ENCODE data around the gene ADTRP. TPM values are rescaled to one million over a fixed set of nuclear protein-coding genes. Genes with fewer than 3 reads are reported as not detected.

ADTRP gene
- total RNA-seq, 3 donors from 2014 or later (not counting 1 experiment from before 2014, with no cell fraction given) = 1.1 to 1.5 TPM; not detected in 1

DNA sequence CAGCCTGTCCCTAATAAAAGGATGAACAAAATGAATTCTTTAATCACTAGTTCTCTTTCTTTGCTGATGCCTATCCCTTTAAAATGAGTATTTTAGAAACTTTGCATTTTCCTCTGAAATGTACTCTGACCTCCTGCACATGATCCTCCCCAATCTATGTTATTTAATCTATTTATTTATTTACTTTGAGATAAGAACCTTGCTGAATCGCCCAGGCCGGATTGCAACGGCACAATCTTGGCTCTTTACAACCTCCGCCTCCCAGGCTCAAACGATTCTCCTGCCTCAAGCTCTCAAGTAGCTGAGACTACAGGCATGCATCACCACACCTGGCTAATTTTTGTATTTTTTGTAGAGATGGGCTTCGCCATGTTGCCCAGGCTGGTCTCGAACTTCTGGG, 27.9 kb downstream of the ADTRP start:
- Mint-ChIP-seq H3K9me3 (no peaks in the 10 kb centered on the region), H3K27ac (no peak overlapping the region), H3K4me1 (no peaks in the 10 kb centered on the region), H3K27me3 (ENCODE audit: low read depth in 2 of 2) (peaks cover 8 to 13% of the 10 kb centered on the region in 2 donors), H3K36me3 (no peaks in the 10 kb centered on the region), H3K4me3 (no peak overlapping the region)
- no peak overlapping the region for H3K27ac ChIP-seq (ENCODE audit: low read length)
- TF ChIP-seq, protein P1, sequence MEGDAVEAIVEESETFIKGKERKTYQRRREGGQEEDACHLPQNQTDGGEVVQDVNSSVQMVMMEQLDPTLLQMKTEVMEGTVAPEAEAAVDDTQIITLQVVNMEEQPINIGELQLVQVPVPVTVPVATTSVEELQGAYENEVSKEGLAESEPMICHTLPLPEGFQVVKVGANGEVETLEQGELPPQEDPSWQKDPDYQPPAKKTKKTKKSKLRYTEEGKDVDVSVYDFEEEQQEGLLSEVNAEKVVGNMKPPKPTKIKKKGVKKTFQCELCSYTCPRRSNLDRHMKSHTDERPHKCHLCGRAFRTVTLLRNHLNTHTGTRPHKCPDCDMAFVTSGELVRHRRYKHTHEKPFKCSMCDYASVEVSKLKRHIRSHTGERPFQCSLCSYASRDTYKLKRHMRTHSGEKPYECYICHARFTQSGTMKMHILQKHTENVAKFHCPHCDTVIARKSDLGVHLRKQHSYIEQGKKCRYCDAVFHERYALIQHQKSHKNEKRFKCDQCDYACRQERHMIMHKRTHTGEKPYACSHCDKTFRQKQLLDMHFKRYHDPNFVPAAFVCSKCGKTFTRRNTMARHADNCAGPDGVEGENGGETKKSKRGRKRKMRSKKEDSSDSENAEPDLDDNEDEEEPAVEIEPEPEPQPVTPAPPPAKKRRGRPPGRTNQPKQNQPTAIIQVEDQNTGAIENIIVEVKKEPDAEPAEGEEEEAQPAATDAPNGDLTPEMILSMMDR (IDR thresholded peaks at IDR 0.05) = no peak
- no peaks in the 10 kb centered on the region for H3K9me3 ChIP-seq (ENCODE audit: control insufficient read depth, insufficient read depth, low read length)
- intact Hi-C loops (cut with micrococcal nuclease) = no loop called here
- H3K36me3 ChIP-seq (ENCODE audit: control insufficient read depth, insufficient read depth, low read length) = no peaks in the 10 kb centered on the region
- H3K4me1 ChIP-seq (ENCODE audit: control insufficient read depth, insufficient read depth, low read length) = no peaks in the 10 kb centered on the region
- ATAC-seq = no peak
- H3K4me3 ChIP-seq (ENCODE audit: low read length) = no peak overlapping the region
- WGBS (ENCODE audit: insufficient coverage) = 71% methylated on average over 7 of the region's 7 CpGs
- H3K27me3 ChIP-seq (ENCODE audit: control insufficient read depth, insufficient read depth, low read length) = no peaks in the 10 kb centered on the region
- DNase-seq = no peak

DNA sequence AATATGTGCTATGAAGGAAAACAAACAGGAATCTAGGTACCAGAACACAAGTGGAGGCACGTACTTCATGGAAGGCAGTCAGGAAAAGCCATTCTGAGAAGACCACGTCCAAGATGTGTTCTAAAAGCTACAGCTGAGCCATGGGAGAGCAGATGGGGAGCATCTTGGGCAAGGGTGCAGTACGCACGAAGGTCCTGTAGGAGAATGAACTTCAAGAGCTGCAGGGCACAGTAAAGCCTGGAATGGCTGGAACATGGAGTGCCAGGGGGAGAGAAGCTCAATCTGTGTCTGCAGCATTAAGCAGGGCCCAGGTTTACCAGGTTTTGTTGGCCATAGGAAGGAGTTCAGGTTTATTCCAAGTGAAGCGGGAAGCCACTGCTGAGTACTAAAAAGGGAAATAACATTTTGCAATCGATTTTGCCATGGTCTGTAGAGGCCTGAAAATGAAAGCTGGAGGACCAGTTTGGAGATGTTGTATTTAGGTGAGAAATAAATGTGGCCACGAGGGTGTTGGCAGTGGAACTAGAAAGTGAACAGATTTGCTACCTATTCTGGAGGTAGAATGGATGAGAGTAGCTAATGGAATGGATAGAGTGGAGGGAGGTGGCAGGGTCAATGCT, 29.9 kb downstream of the ADTRP start:
- no peak overlapping the region for H3K27ac Mint-ChIP-seq
- H3K4me3 Mint-ChIP-seq = no peak overlapping the region
- WGBS (ENCODE audit: insufficient coverage) = 78% methylated on average over 7 of the region's 7 CpGs
- TF ChIP-seq, protein P1 (IDR thresholded peaks at IDR 0.05) = no peak
- Histone ChIP-seq H3K27me3 (ENCODE audit: control insufficient read depth, insufficient read depth, low read length) (no peaks in the 10 kb centered on the region), H3K27ac (ENCODE audit: low read length) (no peak overlapping the region), H3K4me1 (ENCODE audit: control insufficient read depth, insufficient read depth, low read length) (no peaks in the 10 kb centered on the region), H3K36me3 (ENCODE audit: control insufficient read depth, insufficient read depth, low read length) (no peaks in the 10 kb centered on the region), H3K9me3 (ENCODE audit: control insufficient read depth, insufficient read depth, low read length) (no peaks in the 10 kb centered on the region), H3K4me3 (ENCODE audit: low read length) (no peak overlapping the region)
- H3K36me3 Mint-ChIP-seq = no peaks in the 10 kb centered on the region
- H3K4me1 Mint-ChIP-seq = no peaks in the 10 kb centered on the region
- no peak for ATAC-seq
- H3K9me3 Mint-ChIP-seq = peaks cover 0 to 2% of the 10 kb centered on the region in 2 donors
- H3K27me3 Mint-ChIP-seq (ENCODE audit: low read depth in 2 of 2) = peaks cover 2 to 4% of the 10 kb centered on the region in 2 donors
- no peak for DNase-seq
- intact Hi-C loops (cut with micrococcal nuclease) = no loop called here

DNA sequence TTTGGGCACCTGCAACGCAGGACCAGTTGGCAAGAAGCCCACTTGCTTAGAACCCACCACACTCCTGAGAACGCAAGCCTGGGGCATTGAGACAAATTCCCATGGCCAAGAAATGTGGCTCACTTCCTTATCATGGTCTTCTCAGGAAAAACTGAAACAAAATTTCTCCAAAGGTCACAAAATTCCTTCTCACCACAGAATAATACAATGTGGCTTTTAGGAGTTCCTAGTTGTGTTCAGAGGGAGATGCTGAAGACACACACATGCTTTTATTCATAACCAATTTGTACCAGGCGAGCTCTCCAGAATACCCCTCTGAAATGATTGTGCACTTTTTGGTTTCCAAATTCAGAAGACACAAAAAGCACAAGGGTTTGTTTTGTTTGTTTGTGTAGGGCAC, 31.6 kb downstream of the ADTRP start:
- Mint-ChIP-seq H3K4me1 (no peaks in the 10 kb centered on the region), H3K27me3 (ENCODE audit: low read depth in 2 of 2) (peaks cover 3 to 4% of the 10 kb centered on the region in 2 donors), H3K9me3 (peaks cover 0 to 2% of the 10 kb centered on the region in 2 donors), H3K36me3 (no peaks in the 10 kb centered on the region), H3K4me3 (no peak overlapping the region), H3K27ac (no peak overlapping the region)
- Histone ChIP-seq H3K36me3 (ENCODE audit: control insufficient read depth, insufficient read depth, low read length) (no peaks in the 10 kb centered on the region), H3K27ac (ENCODE audit: low read length) (no peak overlapping the region), H3K27me3 (ENCODE audit: control insufficient read depth, insufficient read depth, low read length) (no peaks in the 10 kb centered on the region), H3K9me3 (ENCODE audit: control insufficient read depth, insufficient read depth, low read length) (no peaks in the 10 kb centered on the region), H3K4me1 (ENCODE audit: control insufficient read depth, insufficient read depth, low read length) (no peaks in the 10 kb centered on the region), H3K4me3 (ENCODE audit: low read length) (no peak overlapping the region)
- intact Hi-C loops (cut with micrococcal nuclease) = no loop called here
- ATAC-seq (no peak), DNase-seq (no peak)
- TF ChIP-seq, protein P1 (IDR thresholded peaks at IDR 0.05) = no peak
- WGBS (ENCODE audit: insufficient coverage) = 84% methylated on average over 2 of the region's 3 CpGs

DNA sequence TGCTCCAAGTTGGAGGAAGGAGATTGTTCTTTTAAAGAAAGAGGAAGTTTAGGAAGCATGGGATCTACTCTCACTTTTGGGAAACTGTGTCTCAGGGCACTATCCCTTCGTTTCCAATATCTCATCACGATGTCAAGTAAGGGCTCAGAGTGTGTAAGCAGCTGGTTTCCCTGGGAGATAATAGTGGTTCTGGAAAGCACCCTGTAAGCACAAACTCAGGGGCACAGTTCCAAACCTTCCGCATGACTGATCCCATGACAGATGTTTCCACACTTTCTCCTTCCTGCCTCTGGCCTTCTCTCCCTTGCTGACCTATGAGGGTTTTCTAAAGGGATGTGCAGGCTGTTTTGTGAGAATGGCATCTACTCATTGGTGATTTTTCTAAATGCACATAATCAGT, 33.9 kb downstream of the ADTRP start:
- no peak overlapping the region for H3K27ac ChIP-seq (ENCODE audit: low read length)
- H3K27me3 ChIP-seq (ENCODE audit: control insufficient read depth, insufficient read depth, low read length) = no peaks in the 10 kb centered on the region
- Mint-ChIP-seq H3K27me3 (ENCODE audit: low read depth in 2 of 2) (peaks cover 8 to 11% of the 10 kb centered on the region in 2 donors), H3K9me3 (peaks cover 0 to 2% of the 10 kb centered on the region in 2 donors), H3K36me3 (no peaks in the 10 kb centered on the region), H3K4me3 (no peak overlapping the region), H3K4me1 (no peaks in the 10 kb centered on the region), H3K27ac (no peak overlapping the region)
- ATAC-seq (no peak), DNase-seq (no peak)
- no peaks in the 10 kb centered on the region for H3K4me1 ChIP-seq (ENCODE audit: control insufficient read depth, insufficient read depth, low read length)
- 90% methylated on average over 3 of the region's 3 CpGs for WGBS (ENCODE audit: insufficient coverage)
- no peaks in the 10 kb centered on the region for H3K36me3 ChIP-seq (ENCODE audit: control insufficient read depth, insufficient read depth, low read length)
- TF ChIP-seq, protein P1 (IDR thresholded peaks at IDR 0.05) = no peak
- H3K4me3 ChIP-seq (ENCODE audit: low read length) = no peak overlapping the region
- intact Hi-C loops (cut with micrococcal nuclease) = no loop called here
- H3K9me3 ChIP-seq (ENCODE audit: control insufficient read depth, insufficient read depth, low read length) = no peaks in the 10 kb centered on the region
